A549 (cell line): ENCODE data around the gene PDE4DIP.
"Not testable (repeated sequence)": the region's sequence is repeated elsewhere in the genome, so short reads cannot be mapped to it uniquely, and the experiment has no call there.

Experiments used
- CHD2 ChIP-seq: fragments of 150-350 bp; IDR thresholded peaks from 2 replicates; pipeline ENCODE4 v1.6.1; 2014; ENCODE audit warnings: low read length; ENCODE audit not compliant: partially characterized antibody
- CHD4 ChIP-seq: fragments of 200-600 bp; sonication (generic); IDR thresholded peaks from 2 replicates; pipeline ENCODE4 v1.6.1; 2016; ENCODE audit warnings: antibody characterized with exemption, mild to moderate bottlenecking, borderline replicate concordance
- EP300 ChIP-seq, 2 experiments: fragments of >200 bp; sonication (Bioruptor Twin); formaldehyde crosslinking; IDR thresholded peaks; 2 replicates in 1 of 2; 3 replicates in 1 of 2; pipeline ENCODE4 v1.6.1; 2016 to 2017
- JUNB ChIP-seq: fragments of >200 bp; sonication (Bioruptor Twin); formaldehyde crosslinking; IDR thresholded peaks from 2 replicates; pipeline ENCODE4 v1.6.1; 2016
- MYC ChIP-seq: IDR thresholded peaks from 2 replicates; pipeline ENCODE4 v1.6.1; 2012; ENCODE audit warnings: mild to moderate bottlenecking, inconsistent platforms, low read length, improper control_type of control experiment, borderline replicate concordance
- POLR2A ChIP-seq: IDR thresholded peaks from 2 replicates; pipeline ENCODE4 v1.6.1; 2012; ENCODE audit warnings: mild to moderate bottlenecking, low read length
- RFX5 ChIP-seq: fragments of 450-650 bp; IDR thresholded peaks from 2 replicates; pipeline ENCODE4 v1.7.1; 2014; ENCODE audit warnings: antibody characterized with exemption, mild to moderate bottlenecking, moderate library complexity
- ZC3H11A ChIP-seq: fragments of 450-650 bp; IDR thresholded peaks from 2 replicates; pipeline ENCODE4 v1.6.1; 2014; ENCODE audit warnings: antibody characterized with exemption, mild to moderate bottlenecking
- TF ChIP-seq, protein P1 (sequence below): fragments of 250-450 bp; sonication (Bioruptor Pico); IDR thresholded peaks from 2 replicates; pipeline ENCODE4 v1.5.0; 2021; ENCODE audit warnings: mild to moderate bottlenecking, moderate library complexity, borderline replicate concordance
- TF ChIP-seq, protein P2 (sequence below): fragments of >200 bp; sonication (Bioruptor Twin); formaldehyde crosslinking; IDR thresholded peaks from 3 replicates; pipeline ENCODE4 v1.5.1; 2016
- TF ChIP-seq, protein P3 (sequence below): fragments of 200-600 bp; sonication (generic); IDR thresholded peaks from 2 replicates; pipeline ENCODE4 v1.6.1; 2016; ENCODE audit warnings: antibody characterized with exemption, mild to moderate bottlenecking, moderate library complexity
- TF ChIP-seq, protein P4 (sequence below): fragments of 450-650 bp; IDR thresholded peaks from 2 replicates; pipeline ENCODE4 v1.6.1; 2014; ENCODE audit warnings: antibody characterized with exemption

DNA sequence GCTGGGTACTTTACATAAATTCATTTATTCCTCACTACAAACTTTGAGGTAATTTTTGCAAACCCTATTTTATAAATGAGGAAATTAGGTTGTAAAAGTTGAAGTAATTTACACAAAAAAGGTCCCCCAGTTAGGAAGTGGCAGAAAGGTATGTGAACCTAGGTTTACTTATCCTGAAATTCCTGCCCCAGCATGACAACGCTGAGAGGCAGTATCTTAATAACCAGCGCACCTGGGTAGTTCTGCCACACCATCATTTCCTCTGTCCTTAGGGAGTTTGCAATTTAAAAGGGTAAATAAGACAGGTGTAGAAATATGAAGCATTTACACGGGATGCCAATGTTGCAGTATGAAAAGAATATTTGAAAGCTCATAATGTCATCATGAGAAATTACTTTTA, 79.6 kb downstream of the PDE4DIP start:
- TF ChIP-seq MYC; JUNB; EP300 (IDR thresholded peaks at IDR 0.05); POLR2A; CHD4; CHD2; RFX5; ZC3H11A: not testable (repeated sequence)
- TF ChIP-seq, protein P1, sequence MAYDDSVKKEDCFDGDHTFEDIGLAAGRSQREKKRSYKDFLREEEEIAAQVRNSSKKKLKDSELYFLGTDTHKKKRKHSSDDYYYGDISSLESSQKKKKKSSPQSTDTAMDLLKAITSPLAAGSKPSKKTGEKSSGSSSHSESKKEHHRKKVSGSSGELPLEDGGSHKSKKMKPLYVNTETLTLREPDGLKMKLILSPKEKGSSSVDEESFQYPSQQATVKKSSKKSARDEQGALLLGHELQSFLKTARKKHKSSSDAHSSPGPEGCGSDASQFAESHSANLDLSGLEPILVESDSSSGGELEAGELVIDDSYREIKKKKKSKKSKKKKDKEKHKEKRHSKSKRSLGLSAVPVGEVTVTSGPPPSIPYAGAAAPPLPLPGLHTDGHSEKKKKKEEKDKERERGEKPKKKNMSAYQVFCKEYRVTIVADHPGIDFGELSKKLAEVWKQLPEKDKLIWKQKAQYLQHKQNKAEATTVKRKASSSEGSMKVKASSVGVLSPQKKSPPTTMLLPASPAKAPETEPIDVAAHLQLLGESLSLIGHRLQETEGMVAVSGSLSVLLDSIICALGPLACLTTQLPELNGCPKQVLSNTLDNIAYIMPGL (CRISPR knock-in tag) = not testable (repeated sequence)
- TF ChIP-seq, protein P2, sequence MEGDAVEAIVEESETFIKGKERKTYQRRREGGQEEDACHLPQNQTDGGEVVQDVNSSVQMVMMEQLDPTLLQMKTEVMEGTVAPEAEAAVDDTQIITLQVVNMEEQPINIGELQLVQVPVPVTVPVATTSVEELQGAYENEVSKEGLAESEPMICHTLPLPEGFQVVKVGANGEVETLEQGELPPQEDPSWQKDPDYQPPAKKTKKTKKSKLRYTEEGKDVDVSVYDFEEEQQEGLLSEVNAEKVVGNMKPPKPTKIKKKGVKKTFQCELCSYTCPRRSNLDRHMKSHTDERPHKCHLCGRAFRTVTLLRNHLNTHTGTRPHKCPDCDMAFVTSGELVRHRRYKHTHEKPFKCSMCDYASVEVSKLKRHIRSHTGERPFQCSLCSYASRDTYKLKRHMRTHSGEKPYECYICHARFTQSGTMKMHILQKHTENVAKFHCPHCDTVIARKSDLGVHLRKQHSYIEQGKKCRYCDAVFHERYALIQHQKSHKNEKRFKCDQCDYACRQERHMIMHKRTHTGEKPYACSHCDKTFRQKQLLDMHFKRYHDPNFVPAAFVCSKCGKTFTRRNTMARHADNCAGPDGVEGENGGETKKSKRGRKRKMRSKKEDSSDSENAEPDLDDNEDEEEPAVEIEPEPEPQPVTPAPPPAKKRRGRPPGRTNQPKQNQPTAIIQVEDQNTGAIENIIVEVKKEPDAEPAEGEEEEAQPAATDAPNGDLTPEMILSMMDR = not testable (repeated sequence)
- TF ChIP-seq, protein P3, sequence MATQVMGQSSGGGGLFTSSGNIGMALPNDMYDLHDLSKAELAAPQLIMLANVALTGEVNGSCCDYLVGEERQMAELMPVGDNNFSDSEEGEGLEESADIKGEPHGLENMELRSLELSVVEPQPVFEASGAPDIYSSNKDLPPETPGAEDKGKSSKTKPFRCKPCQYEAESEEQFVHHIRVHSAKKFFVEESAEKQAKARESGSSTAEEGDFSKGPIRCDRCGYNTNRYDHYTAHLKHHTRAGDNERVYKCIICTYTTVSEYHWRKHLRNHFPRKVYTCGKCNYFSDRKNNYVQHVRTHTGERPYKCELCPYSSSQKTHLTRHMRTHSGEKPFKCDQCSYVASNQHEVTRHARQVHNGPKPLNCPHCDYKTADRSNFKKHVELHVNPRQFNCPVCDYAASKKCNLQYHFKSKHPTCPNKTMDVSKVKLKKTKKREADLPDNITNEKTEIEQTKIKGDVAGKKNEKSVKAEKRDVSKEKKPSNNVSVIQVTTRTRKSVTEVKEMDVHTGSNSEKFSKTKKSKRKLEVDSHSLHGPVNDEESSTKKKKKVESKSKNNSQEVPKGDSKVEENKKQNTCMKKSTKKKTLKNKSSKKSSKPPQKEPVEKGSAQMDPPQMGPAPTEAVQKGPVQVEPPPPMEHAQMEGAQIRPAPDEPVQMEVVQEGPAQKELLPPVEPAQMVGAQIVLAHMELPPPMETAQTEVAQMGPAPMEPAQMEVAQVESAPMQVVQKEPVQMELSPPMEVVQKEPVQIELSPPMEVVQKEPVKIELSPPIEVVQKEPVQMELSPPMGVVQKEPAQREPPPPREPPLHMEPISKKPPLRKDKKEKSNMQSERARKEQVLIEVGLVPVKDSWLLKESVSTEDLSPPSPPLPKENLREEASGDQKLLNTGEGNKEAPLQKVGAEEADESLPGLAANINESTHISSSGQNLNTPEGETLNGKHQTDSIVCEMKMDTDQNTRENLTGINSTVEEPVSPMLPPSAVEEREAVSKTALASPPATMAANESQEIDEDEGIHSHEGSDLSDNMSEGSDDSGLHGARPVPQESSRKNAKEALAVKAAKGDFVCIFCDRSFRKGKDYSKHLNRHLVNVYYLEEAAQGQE = not testable (repeated sequence)
- TF ChIP-seq, protein P4, sequence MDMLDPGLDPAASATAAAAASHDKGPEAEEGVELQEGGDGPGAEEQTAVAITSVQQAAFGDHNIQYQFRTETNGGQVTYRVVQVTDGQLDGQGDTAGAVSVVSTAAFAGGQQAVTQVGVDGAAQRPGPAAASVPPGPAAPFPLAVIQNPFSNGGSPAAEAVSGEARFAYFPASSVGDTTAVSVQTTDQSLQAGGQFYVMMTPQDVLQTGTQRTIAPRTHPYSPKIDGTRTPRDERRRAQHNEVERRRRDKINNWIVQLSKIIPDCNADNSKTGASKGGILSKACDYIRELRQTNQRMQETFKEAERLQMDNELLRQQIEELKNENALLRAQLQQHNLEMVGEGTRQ = not testable (repeated sequence)
